Tibial nerve (tissue), 3 donors: ENCODE results near the gene CMTM5.

Experiments used
- POLR2A ChIP-seq, 2 donors: fragments of 450-650 bp; IDR thresholded peaks; one replicate each; pipeline ENCODE4 v1.6.1; 2017; ENCODE audit warnings: antibody characterized with exemption in 2 of 2, mild to moderate bottlenecking in 2 of 2, moderate library complexity in 2 of 2
- TF ChIP-seq, protein P1 (sequence below), 5 experiments: fragments of 200-600 bp in 3 of 5; fragments of 450-650 bp in 2 of 5; sonication (generic) in 3 of 5; IDR thresholded peaks; one replicate each; pipeline ENCODE4 v1.5.1; 2016 to 2019; ENCODE audit warnings: antibody characterized with exemption in 5 of 5, mild to moderate bottlenecking in 3 of 5, moderate library complexity in 2 of 5

DNA sequence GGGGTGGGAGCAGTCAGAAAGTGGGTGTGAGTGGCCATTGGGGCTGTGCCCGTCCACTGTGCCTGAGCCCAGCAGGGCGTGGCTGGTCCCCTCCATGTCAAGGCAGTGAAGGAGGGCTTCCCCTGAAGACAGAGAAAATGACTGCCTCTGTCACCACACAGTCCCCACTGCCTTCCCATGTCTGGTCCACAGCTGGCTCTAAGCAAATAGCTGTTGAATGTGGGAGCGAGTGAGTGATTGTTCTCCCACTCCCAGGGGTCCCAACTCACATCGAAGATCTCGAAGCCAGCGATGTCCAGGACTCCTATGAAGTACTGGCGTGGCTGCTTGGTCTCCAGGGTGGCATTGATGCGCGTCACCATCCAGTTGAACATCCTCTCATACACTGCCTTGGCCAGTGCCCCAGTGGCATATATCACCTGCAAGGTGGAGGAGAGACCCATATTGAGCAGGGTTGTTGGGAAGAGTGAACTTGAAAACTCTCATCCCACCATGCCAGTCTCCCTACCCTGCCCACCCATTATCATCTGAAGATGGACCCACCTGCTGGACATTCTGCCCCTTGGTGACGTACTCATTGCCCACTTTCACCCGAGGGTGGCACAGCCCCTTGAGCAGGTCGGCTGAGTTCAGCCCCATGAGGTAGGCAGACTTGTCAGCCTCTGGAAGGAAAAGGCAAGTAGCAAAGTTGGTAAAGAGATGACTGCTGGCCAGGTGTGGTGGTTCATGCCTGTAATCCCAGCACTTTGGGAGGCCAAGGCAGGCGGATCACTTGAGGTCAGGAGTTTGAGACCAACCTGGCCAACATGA is 52.0 kb downstream of the CMTM5 start:
- TF ChIP-seq POLR2A (IDR thresholded peaks at IDR 0.05) = no peak
- TF ChIP-seq, protein P1, sequence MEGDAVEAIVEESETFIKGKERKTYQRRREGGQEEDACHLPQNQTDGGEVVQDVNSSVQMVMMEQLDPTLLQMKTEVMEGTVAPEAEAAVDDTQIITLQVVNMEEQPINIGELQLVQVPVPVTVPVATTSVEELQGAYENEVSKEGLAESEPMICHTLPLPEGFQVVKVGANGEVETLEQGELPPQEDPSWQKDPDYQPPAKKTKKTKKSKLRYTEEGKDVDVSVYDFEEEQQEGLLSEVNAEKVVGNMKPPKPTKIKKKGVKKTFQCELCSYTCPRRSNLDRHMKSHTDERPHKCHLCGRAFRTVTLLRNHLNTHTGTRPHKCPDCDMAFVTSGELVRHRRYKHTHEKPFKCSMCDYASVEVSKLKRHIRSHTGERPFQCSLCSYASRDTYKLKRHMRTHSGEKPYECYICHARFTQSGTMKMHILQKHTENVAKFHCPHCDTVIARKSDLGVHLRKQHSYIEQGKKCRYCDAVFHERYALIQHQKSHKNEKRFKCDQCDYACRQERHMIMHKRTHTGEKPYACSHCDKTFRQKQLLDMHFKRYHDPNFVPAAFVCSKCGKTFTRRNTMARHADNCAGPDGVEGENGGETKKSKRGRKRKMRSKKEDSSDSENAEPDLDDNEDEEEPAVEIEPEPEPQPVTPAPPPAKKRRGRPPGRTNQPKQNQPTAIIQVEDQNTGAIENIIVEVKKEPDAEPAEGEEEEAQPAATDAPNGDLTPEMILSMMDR (IDR thresholded peaks at IDR 0.05) = no peak
